LNCaP clone FGC (cell line): ENCODE data around the gene OR10R2.
"Not testable (repeated sequence)": the region's sequence is repeated elsewhere in the genome, so short reads cannot be mapped to it uniquely, and the experiment has no call there.

Experiments
- DNase-seq: peaks from one replicate; pipeline ENCODE4 v3.0.0-alpha.2; 2011; ENCODE audit warnings: low read depth
- H3K4me3 ChIP-seq: 2 replicates; pipeline ENCODE4 v1.5.1; 2011; ENCODE audit warnings: mild to moderate bottlenecking, low read depth, low read length, control low read depth
- CTCF ChIP-seq: IDR thresholded peaks from 2 replicates; pipeline ENCODE4 v1.5.1; 2012; ENCODE audit warnings: mild to moderate bottlenecking; ENCODE audit not compliant: control insufficient read depth, insufficient read depth; ENCODE audit errors: extremely low read depth

OR10R2 gene, protein sequence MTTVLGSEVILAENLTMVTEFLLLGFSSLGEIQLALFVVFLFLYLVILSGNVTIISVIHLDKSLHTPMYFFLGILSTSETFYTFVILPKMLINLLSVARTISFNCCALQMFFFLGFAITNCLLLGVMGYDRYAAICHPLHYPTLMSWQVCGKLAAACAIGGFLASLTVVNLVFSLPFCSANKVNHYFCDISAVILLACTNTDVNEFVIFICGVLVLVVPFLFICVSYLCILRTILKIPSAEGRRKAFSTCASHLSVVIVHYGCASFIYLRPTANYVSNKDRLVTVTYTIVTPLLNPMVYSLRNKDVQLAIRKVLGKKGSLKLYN

DNA sequence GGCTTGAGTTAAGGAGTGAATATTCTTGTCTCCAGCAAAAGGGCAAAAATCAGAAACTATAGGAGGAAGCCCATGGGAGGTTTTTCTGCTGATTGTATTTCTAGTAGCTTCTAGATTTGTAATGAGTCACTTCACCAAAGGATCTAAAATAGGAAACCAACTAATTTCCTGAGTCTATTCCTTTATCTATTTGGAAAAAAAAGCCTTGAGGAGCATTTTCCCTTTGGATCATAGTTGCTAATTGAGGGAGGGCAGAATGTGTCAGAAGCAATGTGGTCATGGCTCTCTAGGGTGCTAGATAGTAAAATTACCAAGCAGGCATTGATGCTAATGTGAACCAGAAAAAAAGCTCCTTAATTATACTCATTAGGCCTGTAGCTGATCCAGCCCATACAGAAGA lies at the start of gene OR10R2:
Gene OR10R2, plus strand, starts transcription at position 301 of the 400 bp plus-strand sequence. CDS start 106 bp downstream, outside the sequence.
- no peak within 1 kb of the TSS for H3K4me3 ChIP-seq
- DNase-seq = no peak
- TF ChIP-seq CTCF = no peak

GRCh38 chr1:158425027-158425426 lies 47.0 kb upstream of the OR10R2 start:
- DNase-seq = no peak
- no peak for TF ChIP-seq CTCF

GRCh38 chr1:158426137-158426536 lies 45.9 kb upstream of the OR10R2 start, which contains the start of gene OR10K2:
Gene OR10K2, minus strand, starts transcription at chr1:158426237. Its CDS starts 5,371 bp downstream, at chr1:158420866.
- TF ChIP-seq CTCF = no peak
- no peak for DNase-seq

More at GRCh38 chr1:158425027-158425426, 47.0 kb upstream of the OR10R2 start:
- no peak overlapping the region for H3K4me3 ChIP-seq

GRCh38 chr1:158430163-158430562 lies 41.9 kb upstream of the OR10R2 start:
- not testable (repeated sequence) for DNase-seq, H3K4me3 ChIP-seq

More at GRCh38 chr1:158426137-158426536, 45.9 kb upstream of the OR10R2 start, which contains the start of gene OR10K2:
- H3K4me3 ChIP-seq = no peak within 1 kb of the TSS

DNA sequence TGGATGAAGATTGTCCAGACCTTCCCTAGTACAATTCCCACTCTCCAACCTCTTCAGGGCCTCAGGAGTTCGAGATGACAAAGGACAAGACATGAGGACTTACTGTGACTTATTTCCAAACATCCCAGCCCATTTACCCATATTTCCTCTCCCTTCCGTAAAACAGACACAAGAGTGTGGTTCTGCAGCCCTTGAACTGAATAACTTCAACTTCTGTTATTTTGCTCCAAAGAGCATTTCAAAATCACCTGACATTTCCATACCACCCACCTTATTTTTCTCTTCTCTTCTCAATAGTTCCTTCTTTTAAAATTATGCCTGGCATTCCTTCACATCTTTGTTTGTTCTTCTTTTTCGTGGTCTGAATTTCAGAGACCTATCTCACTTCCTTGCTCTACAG lies 37.3 kb upstream of the OR10R2 start:
- DNase-seq = no peak
- no peak for TF ChIP-seq CTCF
- H3K4me3 ChIP-seq = no peak overlapping the region

DNA sequence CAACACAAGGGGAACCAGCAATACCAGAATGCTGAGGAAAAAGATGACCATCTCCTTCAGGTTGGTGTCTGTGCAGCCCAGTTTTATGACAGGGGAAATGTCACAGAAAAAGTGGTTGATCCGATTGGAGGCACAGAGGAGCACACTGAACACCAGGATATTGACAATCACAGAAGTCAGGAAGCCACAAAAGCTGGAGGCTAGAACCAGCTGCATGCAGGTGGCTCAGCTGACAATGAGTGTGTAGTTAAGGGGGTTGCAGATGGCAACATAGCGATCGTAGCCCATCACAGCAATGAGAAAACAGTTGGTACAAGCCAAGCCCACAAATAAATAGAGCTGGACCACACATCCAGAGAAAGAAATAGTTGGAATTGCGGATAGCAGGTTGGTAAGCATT lies 26.6 kb upstream of the OR10R2 start:
- H3K4me3 ChIP-seq = no peak overlapping the region
- no peak for DNase-seq
- TF ChIP-seq CTCF = no peak

- TF ChIP-seq CTCF = no peak
- H3K4me3 ChIP-seq = no peak overlapping the region
- no peak for DNase-seq
These were observed 17.5 kb upstream of the OR10R2 start for GRCh38 chr1:158454537-158454936.
